ENCODE measurements around the gene DGKG.

The DGKG gene

DNA sequence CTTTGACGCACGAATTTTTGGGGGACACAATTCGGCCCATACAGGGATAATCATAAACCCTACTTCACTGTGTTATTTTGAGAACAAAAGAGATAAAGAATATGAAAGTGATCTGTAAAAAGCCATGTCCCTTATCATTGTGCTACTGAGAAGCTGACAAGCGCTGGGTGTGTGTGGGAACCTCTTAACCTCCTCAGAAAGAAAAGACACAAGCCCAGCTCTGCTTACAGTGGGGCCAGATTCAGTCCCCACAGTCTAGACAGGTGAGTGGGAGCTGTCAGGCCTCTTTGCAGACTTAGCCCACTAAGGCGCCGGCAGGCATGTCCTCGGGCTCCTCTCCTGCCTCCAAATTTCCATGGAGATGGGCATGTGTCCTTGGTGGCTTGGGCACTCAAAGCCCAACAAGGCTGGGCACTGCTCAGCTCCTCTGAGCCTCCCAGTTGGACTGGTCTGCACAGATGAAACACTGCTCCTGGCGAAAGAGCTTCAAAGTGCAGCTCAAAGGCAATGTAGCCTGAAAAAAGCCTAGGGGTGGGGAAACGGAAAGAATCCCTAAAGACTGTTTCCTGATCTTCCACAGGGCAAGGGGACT lies 188.7 kb downstream of the DGKG start:
- DNase-seq (ENCODE audit: low read depth in 2 of 2) = no peak

- DNase-seq (ENCODE audit: low read depth in 2 of 2) = no peak
These were observed 189.7 kb downstream of the DGKG start for GRCh38 chr3:186172353-186172752.

DNA sequence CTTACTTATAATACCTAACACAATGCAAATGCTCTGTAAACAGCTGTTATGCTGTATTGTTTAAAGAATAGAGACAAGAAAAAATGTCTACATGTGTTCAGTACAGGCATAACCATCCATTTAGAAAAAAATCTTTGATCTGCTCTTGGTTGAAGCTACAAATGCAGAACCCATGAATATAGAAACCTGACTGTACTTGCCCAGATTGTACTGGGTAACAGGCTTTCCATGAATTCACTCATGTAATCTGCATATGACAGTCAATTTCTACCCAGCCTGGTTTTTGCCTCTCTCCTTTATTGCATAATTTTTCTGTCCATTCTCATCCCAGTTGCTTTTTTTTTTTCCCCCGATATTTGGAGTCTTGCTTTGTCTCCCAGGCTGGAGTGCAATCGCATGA lies 190.5 kb downstream of the DGKG start:
- no peak for DNase-seq (ENCODE audit: low read depth in 2 of 2)

- no peak for DNase-seq (ENCODE audit: low read depth in 2 of 2)
These were observed 191.5 kb downstream of the DGKG start for GRCh38 chr3:186170516-186170915.

DNA sequence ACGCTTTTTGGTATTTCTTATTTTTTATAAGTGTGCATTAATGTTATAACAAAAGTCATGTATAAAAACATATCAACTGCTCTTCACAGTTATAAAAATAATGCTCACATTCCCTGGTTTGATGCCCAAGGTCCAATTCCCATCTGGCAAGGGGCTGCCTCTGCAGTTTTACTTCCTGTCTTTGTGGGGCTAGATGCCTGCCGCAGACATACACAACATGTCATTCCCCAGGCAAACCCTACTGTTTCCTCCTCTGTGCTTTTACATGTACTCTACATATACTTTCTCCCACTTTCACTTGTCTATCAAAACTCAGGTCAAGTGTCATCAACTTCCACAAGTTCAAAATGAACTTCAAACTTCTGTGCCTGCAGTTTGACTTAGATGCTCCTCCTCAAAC lies 192.7 kb downstream of the DGKG start:
- DNase-seq (ENCODE audit: low read depth in 2 of 2) = no peak

- DNase-seq (ENCODE audit: low read depth in 2 of 2) = no peak
These were observed 193.1 kb downstream of the DGKG start for GRCh38 chr3:186168976-186169375.

- no peak for DNase-seq (ENCODE audit: low read depth in 2 of 2)
These were observed 194.2 kb downstream of the DGKG start for GRCh38 chr3:186167646-186168395.

DNA sequence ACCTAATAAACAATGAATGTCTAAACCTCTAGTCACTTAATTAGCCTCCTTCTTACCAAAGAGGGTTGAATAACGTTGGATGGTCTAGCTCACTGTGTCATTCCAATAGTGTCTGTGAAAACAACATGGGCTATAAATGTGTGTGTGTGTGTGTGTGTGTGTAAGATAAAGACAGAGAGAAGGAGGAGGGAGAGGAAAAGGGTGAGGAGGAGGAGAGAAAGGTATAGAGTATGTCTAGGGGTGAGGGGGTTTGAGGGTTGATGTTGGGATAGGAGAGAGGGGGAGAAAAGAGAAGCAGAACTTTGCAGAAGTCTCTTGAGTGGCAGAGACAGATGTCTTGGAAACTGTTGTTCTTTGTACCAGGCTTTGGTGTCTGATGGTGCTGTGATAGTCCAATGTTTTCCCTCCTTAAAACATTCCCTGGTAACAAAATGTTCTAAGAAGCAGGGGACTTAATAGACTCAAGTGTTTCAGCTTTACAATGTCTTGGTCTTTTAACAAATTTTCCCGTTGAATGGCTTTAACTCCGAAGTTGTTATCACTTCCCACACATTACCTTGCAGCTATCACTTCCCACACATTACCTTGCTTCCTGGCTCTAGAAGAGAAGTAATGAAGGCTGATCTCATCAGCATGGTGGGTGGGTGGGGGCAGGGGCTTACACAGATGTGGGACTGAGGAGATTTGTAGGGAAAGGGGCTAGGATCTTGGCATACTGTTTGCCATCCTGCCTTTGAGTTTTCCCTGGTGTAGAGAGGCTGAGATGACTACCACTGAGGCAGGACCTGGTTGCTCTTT lies 195.3 kb downstream of the DGKG start:
- DNase-seq (ENCODE audit: low read depth in 2 of 2) = no peak

DNA sequence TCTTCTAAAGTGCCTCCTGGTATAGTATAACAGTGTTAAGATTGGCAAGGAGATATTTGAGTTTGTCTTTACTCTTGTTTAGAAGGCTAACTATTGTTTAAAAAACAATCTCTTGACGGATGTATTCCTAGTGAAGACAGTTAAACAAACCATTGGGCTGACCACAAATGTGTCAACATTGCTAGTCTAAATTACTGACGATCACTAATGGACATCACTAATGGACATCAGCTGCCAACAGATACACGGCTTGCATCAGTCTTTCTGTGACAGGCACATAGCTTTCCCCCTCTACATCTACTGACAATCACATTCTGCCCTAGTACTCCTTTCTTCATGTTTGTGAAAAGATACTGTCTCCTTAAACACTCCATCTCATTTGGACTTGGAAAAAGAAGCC lies 196.0 kb downstream of the DGKG start:
- no peak for DNase-seq (ENCODE audit: low read depth in 2 of 2)

DNA sequence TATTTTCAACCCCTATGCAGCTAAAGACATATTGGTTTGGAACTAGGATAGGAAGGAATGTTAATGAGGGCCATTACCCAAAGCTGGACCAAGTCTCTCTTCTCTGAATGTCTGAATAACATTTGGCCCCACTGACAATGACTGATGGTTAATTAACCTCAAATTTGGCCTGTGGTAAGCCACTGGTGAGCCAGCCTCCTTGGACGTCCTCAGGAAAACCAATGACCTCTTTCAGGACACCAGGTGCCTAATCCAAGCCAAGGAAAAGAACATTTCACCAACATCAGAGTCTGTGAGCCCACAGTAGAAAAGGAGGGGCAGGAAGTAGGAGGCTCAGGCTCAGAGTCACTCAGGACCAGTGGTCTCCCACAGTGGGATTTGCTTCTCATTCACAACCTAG lies 196.7 kb downstream of the DGKG start:
- no peak for DNase-seq (ENCODE audit: low read depth in 2 of 2)

DNA sequence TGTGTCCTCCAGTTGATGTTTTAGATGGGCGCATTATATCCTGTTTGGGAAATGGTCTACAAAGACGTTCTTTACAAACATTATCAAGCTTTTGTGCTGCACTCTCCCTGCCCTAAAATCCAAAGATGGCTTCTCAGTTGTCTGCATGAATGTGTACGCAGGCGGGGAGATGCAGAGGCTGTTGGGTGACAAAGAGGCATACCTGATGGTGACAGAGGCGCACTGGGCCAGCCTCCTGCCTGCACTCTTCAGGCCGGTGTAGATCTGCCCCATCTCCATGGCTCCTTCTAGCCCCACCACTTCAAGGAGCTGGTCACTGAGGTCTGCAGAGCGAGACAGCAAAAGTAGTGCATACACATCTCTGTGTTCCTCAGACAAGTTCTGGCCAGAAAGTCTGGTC lies 197.3 kb downstream of the DGKG start:
- no peak for DNase-seq (ENCODE audit: low read depth in 2 of 2)

GRCh38 chr3:186162221-186162620 lies 199.8 kb downstream of the DGKG start:
- no peak for DNase-seq (ENCODE audit: low read depth in 2 of 2)

- DNase-seq (ENCODE audit: low read depth in 2 of 2) = no peak
These were observed 201.3 kb downstream of the DGKG start for GRCh38 chr3:186160691-186161243.

DNA sequence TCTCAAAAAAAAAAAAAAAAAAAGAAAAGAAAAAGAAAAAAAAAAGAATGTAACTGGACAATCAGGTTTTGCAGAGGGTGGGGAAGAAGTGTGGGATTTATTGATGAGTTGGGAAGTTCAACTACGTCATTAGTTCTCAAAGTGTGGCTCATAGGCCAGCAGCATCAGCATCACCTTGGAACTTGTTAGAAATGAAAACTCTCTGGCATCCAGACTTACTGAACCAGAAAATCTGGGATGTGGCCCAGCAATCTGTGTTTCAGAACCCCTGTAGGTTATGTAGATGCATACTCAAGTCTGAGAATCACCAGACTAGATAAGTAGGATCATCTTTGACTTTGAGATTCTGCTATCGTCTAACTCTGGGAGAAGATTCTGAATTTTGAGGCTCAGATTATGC lies 207.4 kb downstream of the DGKG start:
- no peak for DNase-seq (ENCODE audit: low read depth in 2 of 2)

GRCh38 chr3:186152889-186153292 lies 209.1 kb downstream of the DGKG start:
- DNase-seq (ENCODE audit: low read depth in 2 of 2) = no peak

GRCh38 chr3:186152361-186152798 lies 209.7 kb downstream of the DGKG start:
- no peak for DNase-seq (ENCODE audit: low read depth in 2 of 2)

DNA sequence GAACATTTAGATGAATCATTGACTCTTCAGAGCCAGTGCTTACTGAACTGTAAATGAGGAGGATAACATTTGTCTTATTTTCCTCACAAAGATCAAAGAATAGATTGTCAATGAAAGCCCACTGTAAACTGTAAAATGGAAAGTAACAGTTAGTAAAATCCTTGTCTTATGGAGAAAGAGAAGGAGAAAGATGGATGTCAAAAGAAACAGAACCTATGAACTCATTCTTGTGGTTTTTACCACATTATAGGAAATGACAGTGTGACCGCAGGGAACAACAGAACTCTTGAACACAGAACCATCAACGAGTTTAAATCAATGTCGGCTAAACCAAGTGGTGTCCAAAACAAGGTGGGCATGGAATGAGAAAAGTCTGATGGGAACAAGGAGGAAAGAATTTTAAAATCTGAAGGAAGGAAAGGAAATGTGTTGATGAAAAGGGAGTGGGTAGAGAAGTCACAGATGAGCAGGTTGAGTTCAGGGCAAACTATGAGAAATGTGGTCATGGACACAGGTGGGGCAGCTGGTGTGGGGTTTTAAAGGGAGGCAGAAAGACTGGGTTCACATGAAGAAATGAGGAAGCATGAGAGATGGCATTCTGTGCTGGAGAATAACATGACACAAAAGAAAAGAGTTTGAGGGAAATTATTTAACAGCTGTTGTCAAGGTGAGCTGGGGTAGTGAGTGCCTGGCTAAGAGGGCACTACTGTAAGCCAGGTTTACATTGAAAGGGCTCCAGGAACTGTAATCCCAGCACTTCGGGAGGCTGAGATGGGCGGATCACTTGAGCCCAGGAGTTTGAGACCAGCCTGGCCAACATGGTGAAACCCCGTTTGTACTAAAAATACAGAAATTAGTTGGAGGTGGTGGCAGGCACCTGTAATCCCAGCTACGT lies 210.7 kb downstream of the DGKG start:
- no peak for DNase-seq (ENCODE audit: low read depth in 2 of 2)

DNA sequence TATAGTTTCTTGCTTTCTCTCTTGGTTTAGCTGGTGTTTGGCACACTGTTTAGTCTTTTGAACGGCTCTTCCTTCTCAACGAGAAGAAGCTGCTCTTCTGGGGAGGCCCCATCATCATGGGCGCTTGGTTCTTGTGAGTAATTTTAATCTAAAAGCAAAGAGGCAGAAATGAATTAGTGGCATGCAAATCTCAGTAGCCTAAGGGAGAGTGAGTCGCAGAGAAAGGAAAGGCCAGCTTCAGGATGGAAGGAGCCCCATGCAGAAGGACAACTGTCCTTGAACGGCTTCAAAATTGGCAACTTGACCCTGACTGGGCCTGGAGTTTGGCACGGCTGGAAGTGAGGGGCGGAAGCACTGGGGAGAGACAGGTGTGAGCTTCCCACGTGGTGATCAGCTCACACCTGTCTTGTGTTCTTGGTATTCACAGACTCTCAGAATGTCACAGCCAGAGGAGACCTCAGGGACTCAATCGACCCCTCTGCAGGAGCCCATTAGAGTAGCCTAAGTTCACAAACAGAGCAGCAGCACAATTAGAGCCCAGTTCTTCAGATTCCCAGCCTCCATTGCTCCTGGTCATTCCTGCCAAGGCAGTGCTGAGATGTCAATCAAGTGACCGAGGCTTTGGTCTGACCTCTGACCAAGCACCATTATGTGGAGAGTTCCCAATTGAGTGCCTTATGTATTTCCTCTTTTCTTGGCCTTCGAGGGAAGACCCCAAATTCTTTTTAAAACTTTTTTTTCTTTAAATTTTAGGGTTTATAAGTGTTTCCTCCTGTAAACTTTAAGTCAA lies 211.8 kb downstream of the DGKG start:
- no peak for DNase-seq (ENCODE audit: low read depth in 2 of 2)

DNA sequence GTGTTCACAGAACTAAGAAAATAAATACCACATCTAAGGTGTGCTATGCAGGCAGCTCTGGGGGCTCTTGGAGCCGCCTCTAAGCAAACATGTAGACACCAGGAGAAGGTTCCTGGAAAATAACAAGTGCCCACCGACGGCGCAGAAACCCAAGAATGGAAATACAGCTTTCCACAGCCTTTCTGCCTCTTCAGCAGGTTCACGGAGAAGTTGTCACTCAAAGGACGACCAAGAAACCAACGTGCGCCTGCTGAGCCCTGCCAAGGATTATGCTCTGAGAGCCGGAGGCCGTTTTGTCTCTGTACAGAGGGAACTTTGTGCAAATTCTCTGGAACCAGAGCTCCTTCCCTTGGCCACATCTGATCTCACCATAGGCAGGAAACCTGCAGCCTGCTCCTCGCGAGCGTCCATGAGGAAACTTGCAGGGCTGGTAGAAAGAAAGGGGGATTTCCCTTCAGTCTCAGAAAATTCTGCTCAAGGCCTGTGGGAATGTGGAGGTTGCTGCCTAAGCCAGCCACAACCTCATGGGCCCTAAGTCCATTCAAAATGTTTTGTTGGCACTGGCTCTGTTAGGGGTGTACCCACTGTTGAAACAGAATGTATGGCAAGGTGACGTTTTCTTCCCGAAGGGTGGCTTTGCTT lies 212.6 kb downstream of the DGKG start:
- DNase-seq (ENCODE audit: low read depth in 2 of 2) = no peak

GRCh38 chr3:186144257-186144656 lies 217.8 kb downstream of the DGKG start:
- no peak for DNase-seq (ENCODE audit: low read depth in 2 of 2)

Measured in fibroblast of skin of left quadriceps (primary cell).